Mesodermal cell (in vitro differentiated cells): ENCODE results near the gene GAL3ST3.
"Not testable (repeated sequence)": the region's sequence is repeated elsewhere in the genome, so short reads cannot be mapped to it uniquely, and the experiment has no call there.

Experiments
- H3K27ac ChIP-seq: 2 replicates; pipeline ENCODE4 v1.7.0; 2013; ENCODE audit warnings: mild to moderate bottlenecking, low read depth, low read length, moderate library complexity; ENCODE audit not compliant: severe bottlenecking
- H3K36me3 ChIP-seq: 2 replicates; pipeline ENCODE4 v1.7.1; 2013; ENCODE audit warnings: mild to moderate bottlenecking, low read length, moderate library complexity; ENCODE audit not compliant: control insufficient read depth, insufficient read depth
- H3K4me1 ChIP-seq: one replicate; pipeline ENCODE4 v1.7.1; 2013; ENCODE audit warnings: mild to moderate bottlenecking, low read length; ENCODE audit not compliant: insufficient read depth, control insufficient read depth, poor library complexity, severe bottlenecking
- H3K4me3 ChIP-seq: 2 replicates; pipeline ENCODE4 v1.7.0; 2013; ENCODE audit warnings: low read length, control low read depth, mild to moderate bottlenecking; ENCODE audit not compliant: insufficient read depth, poor library complexity, severe bottlenecking; ENCODE audit errors: extremely low read depth
- H3K9me3 ChIP-seq: 2 replicates; pipeline ENCODE4 v1.7.1; 2013; ENCODE audit warnings: mild to moderate bottlenecking, low read length, moderate library complexity; ENCODE audit not compliant: control insufficient read depth
- WGBS, 2 experiments: methylation state at CpG; one replicate each; pipeline ENCODE4 v1.1.5; 2013; ENCODE audit warnings: missing lambda C conversion rate in 2 of 2; ENCODE audit not compliant: insufficient coverage in 2 of 2; 5-methylcytosine and 5-hydroxymethylcytosine counted together

The GAL3ST3 gene

DNA sequence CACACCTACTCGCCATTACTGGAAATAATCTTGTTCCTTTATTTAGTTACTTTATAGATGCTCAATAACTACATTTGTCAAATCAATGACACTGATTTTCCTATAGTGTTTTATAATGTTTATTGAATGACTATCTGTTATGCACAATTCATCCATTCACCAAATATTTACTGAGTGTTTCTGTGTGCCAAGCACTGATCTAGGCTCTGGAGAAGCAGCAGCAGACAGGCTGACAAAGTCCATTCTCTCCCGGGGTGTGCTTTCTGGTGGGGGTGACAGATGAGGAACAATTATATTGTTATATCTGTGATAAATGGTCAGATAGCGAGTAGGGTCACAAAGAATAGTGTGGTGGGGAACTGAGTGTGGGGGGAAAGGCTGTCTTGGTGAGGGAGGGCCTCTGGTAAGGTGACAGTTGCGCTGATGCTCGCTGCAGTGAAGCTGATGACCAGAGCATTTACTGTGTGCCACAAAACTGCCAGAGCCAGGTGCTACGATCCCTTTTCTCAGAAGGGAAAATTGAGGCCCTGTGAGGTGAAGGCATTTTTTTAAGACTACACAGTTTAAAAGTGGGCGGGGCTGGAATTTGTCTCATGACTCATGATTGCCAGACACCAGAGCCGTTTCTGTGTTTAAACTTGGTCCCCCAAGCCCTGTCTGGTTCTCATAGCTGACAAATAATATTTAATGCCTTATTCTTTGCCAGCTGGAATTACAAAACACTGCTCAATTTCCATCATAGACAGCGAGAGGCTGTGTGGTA lies 31.3 kb upstream of the GAL3ST3 start:
- Histone ChIP-seq H3K4me3 (no peak overlapping the region), H3K36me3 (peaks cover 39% of the 10 kb centered on the region), H3K27ac (peak overlapping the region; percentile 7), H3K4me1 (peaks cover 69% of the 10 kb centered on the region), H3K9me3 (no peaks in the 10 kb centered on the region)
- 93 to 96% methylated on average over 6 to 7 of the region's 9 CpGs for WGBS, 2 experiments

DNA sequence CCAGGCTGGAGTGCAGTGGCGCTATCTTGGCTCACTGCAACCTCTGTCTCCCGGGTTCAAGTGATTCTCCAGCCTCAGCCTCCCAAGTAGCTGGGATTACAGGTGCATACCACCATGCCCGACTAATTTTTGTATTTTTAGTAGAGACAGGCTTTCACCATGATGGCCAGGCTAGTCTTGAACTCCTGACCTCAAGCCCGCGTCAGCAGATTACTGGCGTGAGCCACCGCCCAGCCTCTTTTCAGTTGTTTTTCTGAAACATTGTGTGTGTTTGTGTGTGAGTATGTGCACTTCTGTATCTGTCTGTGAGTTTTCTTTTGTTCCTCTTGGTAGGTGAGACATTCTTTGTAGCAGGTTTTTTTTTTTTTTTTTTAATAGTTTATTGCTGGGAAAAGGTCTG lies 30.0 kb upstream of the GAL3ST3 start:
- H3K4me1 ChIP-seq = peaks cover 56% of the 10 kb centered on the region
- WGBS, 2 experiments = 94 to 100% methylated on average over 6 to 7 of the region's 7 CpGs
- H3K27ac ChIP-seq, H3K9me3 ChIP-seq, H3K4me3 ChIP-seq: not testable (repeated sequence)
- peaks cover 51% of the 10 kb centered on the region for H3K36me3 ChIP-seq

DNA sequence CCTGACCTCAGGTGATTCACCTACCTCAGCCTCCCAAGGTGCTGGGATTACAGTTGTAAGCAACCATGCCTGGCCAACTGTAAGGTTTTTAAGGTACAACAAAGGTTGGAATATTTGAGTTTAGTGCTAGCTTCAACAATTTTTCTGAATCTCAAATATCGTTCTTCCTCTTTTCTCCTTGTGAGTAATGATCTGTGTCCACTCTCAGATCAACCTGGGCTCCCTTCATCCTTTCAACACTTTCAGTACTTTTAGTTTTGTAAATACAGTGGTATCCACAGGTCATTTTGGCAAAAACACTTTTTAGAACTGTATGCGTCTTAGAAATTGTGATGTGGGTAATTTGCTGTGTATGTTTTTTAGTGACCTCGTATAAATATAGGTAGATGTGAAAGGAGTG lies 29.0 kb upstream of the GAL3ST3 start:
- Histone ChIP-seq H3K36me3 (peaks cover 61% of the 10 kb centered on the region), H3K27ac (no peak overlapping the region), H3K4me3 (no peak overlapping the region), H3K9me3 (no peaks in the 10 kb centered on the region), H3K4me1 (peaks cover 46% of the 10 kb centered on the region)
- whole genome bisulfite sequencing, 2 experiments = 100% methylated on average over 1 to 2 of the region's 3 CpGs

DNA sequence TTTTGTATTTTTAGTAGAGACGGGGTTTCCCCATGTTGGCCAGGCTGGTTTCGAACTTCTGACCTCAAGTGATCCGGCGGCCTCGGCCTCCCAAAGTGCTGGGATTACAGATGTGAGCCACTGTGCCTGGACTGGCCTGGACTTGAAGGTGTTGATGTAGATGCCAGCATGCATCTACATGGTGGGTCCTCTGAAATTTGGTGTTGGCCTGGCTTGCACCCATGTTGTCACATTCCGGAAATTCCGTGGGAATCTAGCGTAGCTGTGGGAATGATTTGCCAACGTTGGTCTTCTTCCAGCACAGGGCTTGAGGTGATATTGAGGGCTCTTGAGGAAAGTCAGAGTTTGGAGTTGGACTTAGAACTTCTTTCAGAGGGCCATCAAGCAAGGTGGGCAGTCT lies 27.6 kb upstream of the GAL3ST3 start:
- H3K4me1 ChIP-seq = peaks cover 37% of the 10 kb centered on the region
- H3K4me3 ChIP-seq = no peak overlapping the region
- H3K36me3 ChIP-seq = peaks cover 70% of the 10 kb centered on the region
- 93 to 100% methylated on average over 5 to 7 of the region's 9 CpGs for WGBS, 2 experiments
- peak overlapping the region; percentile 23 for H3K27ac ChIP-seq
- no peaks in the 10 kb centered on the region for H3K9me3 ChIP-seq

DNA sequence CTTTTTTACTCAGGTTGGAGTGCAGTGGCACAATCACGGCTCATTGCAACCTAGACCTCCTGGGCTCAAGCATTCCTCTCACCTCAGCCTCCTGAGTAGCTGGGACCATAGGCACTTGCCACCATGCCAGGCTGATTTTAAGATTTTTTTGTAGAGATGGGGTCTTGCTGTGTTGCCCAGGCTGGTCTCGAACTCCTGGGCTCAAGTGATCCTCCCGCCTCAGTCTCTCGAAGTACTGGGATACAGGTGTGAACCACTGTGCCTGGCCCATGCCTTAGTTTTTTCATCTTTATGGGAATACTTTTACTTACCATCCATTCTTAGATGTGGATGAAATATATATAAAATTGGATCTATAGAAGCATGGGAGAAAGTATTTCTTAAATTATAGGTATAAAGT lies 26.3 kb upstream of the GAL3ST3 start:
- H3K4me1 ChIP-seq = peaks cover 29% of the 10 kb centered on the region
- 100% methylated on average over 1 of the region's 4 CpGs for WGBS, 2 experiments
- peaks cover 68% of the 10 kb centered on the region for H3K36me3 ChIP-seq
- no peak overlapping the region for H3K27ac ChIP-seq
- no peaks in the 10 kb centered on the region for H3K9me3 ChIP-seq
- H3K4me3 ChIP-seq = no peak overlapping the region

DNA sequence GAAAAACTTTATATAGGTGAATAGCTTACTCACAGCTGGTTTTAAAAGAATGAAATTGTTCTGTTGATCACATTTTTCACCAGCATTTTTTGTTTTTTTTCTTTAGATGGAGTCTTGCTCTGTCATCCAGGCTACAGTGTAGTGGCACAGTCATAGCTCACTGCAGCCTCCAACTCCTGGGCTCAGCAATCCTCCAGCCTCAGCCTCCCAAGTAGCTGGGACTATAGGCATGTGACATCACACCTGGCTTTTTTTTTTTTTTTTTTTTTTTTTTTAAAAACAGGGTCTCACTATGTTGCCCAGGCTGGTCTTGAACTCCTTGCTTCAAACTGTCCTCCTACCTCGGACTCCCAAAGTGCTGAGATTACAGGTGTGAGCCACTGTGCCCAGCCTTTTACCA lies 24.7 kb upstream of the GAL3ST3 start:
- peaks cover 71% of the 10 kb centered on the region for H3K36me3 ChIP-seq
- no peak overlapping the region for H3K27ac ChIP-seq
- peaks cover 32% of the 10 kb centered on the region for H3K4me1 ChIP-seq
- no peak overlapping the region for H3K4me3 ChIP-seq
- WGBS, 2 experiments = 100% methylated on average over 1 of the region's 1 CpG; no CpG with 5 or more reads in 1 of the 2 experiments
- no peaks in the 10 kb centered on the region for H3K9me3 ChIP-seq

DNA sequence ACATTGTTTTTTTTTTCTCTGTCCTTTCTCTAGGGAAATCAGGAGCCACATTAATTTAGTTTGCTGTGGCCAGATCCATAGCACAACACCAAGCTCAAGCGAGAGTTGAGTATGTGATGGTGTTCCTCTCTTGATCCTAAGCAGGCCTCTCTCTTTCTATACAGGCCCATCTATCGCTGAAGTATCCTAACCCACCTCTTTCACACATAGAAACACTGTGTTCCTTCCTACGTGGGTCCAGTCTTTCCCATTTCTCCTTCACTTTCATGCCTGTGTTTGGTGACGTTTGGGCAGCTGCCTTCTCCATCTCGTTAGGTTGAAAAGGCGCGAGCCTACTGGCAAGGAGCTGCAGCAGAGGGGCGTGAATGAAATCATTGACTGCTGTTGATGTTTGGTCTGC lies 23.6 kb upstream of the GAL3ST3 start:
- Histone ChIP-seq H3K36me3 (peaks cover 72% of the 10 kb centered on the region), H3K9me3 (no peaks in the 10 kb centered on the region), H3K4me1 (peaks cover 27% of the 10 kb centered on the region), H3K4me3 (peak overlapping the region; percentile 86), H3K27ac (no peak overlapping the region)
- 87 to 100% methylated on average over 5 to 7 of the region's 8 CpGs for WGBS, 2 experiments

DNA sequence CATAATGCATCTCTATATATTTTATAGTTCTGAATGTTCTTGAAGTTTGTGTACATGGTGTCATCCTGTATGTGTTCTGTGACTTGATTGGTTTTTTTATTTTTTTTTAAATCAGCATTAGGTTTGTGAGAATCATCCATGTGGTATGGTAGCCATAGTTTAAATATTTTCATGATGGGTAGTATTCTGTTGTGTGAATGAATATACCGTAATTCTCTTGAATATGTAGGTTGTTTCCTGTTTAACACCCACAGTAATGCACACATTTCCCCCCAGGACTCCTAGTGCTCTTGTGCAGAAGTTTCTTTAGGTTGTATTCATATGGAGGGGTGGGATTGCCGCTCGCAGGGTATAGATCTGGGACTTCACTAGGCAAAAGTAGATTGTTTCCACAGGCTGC lies 23.1 kb upstream of the GAL3ST3 start:
- no CpG with 5 or more reads among the region's 3 CpGs for WGBS, 2 experiments

DNA sequence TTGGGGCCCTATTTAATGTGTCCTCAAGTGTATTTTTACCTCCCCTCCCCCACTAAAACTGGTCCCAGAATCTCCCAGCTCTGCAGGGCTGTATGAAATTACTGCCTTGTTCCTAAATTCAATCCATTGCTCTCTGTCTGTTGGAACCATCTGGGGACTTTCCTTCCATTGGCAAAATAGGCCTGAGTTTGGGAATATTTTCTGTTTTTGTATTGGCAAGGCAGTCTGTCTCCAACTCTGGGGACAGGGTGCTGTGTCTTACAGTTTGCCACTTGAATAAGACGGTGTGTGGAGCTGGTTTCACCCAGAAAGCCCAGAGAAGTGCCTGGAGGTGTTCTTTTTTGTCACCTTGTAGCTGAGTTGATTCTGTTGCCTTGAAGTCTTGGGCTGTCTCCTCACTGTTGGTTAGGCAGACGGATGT lies 22.4 kb upstream of the GAL3ST3 start:
- WGBS, 2 experiments = 27 to 44% methylated on average over 1 of the region's 2 CpGs
- H3K27ac ChIP-seq = peak overlapping the region; percentile 3

More for the DNA sequence above, 23.1 kb upstream of the GAL3ST3 start:
- Histone ChIP-seq H3K4me1 (peaks cover 23% of the 10 kb centered on the region), H3K36me3 (peaks cover 72% of the 10 kb centered on the region), H3K27ac (no peak overlapping the region), H3K9me3 (no peaks in the 10 kb centered on the region), H3K4me3 (peak overlapping the region; percentile 86)

DNA sequence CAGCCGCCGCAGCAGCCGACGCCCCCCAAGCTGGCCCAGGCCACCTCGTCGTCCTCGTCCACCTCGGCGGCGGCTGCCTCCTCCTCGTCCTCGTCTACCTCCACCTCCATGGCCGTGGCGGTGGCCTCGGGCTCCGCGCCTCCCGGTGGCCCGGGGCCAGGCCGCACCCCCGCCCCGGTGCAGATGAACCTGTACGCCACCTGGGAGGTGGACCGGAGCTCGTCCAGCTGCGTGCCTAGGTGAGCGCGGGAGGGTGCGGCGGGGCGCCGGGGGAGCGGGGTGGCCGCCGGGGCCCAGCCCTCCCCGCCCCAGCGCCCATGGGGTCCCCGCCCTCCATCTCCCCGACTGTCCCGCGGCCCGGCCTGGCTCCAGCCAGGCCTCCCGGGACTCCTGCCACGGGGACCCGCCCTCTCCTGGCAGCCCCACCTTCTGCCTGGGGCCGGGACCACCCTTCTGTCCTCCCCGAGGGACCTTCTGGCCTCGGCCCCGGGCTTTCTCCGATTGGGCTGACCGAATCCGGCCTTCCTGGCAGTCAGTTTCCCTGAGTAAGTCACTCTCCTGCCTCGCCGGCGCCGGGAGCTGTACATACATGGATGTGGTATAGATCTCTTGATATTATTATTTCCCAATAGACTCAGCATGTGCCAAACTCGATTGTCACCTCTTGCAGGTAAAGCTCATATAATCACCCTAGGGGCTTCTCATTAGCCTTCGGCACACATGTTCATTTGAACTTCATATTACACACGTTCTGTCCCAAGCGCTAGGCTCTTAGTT lies 21.8 kb upstream of the GAL3ST3 start:
- WGBS, 2 experiments = 6% methylated on average over 30 to 35 of the region's 60 CpGs
- H3K36me3 ChIP-seq = peaks cover 72% of the 10 kb centered on the region
- H3K4me3 ChIP-seq = peak overlapping the region; percentile 86
- H3K9me3 ChIP-seq = no peaks in the 10 kb centered on the region
- H3K27ac ChIP-seq = peak overlapping the region; percentile 49
- peaks cover 12% of the 10 kb centered on the region for H3K4me1 ChIP-seq

More for the DNA sequence above, 22.4 kb upstream of the GAL3ST3 start:
- Histone ChIP-seq H3K4me3 (peak overlapping the region; percentile 86), H3K36me3 (peaks cover 72% of the 10 kb centered on the region), H3K9me3 (no peaks in the 10 kb centered on the region), H3K4me1 (peaks cover 18% of the 10 kb centered on the region)
